SK-N-SH (cell line): Measurements from ENCODE around the gene SETBP1. TPM values are rescaled to one million over a fixed set of nuclear protein-coding genes. Genes with fewer than 3 reads are reported as not detected.

Experiments
- CTCF ChIA-PET: fragments of 300-600, 350-600 bp; formaldehyde crosslinking; extraction: SDS; loops from one replicate; lab custom pipeline; 2021; lab: Yijun Ruan, JAX
- POLR2A ChIA-PET: fragments of 350-600 bp; sonication (Branson Sonifier 250); formaldehyde crosslinking; extraction: SDS; loops from one replicate; lab custom pipeline; 2020; ENCODE audit warnings: antibody characterized with exemption, inconsistent platforms; lab: Yijun Ruan, JAX
- DNase-seq: peaks from one replicate; pipeline ENCODE4 v3.0.0; 2012
- H2AFZ ChIP-seq: fragments of 200-600 bp; sonication (generic); 2 replicates; pipeline ENCODE4 v1.8.1; 2016; ENCODE audit warnings: antibody characterized with exemption, mild to moderate bottlenecking, low read depth
- H3F3A ChIP-seq: fragments of 200-600 bp; sonication (generic); replicated peaks from 2 replicates; pipeline ENCODE3; 2016; ENCODE audit warnings: antibody characterized with exemption, mild to moderate bottlenecking; ENCODE audit not compliant: insufficient read depth
- H3K27ac ChIP-seq, 2 experiments: fragments of 200-500 bp in 1 of 2; fragments of 200-600 bp in 1 of 2; sonication (Bioruptor generic) in 1 of 2; sonication (generic), shearing (Covaris generic) in 1 of 2; 2 replicates each; pipeline versions ENCODE4 v1.5.1 to v1.6.1; 2014 to 2016; ENCODE audit warnings: low read depth in 2 of 2, inconsistent platforms in 1 of 2, low read length in 1 of 2, mild to moderate bottlenecking in 1 of 2, mixed read lengths in 1 of 2
- H3K27me3 ChIP-seq: fragments of 200-600 bp; sonication (generic), shearing (Covaris generic); 2 replicates; pipeline ENCODE4 v1.6.1; 2016; ENCODE audit warnings: mixed run types; ENCODE audit not compliant: insufficient read depth
- H3K36me3 ChIP-seq, 2 experiments: fragments of 200-500 bp in 1 of 2; fragments of 200-600 bp in 1 of 2; sonication (Bioruptor generic) in 1 of 2; sonication (generic) in 1 of 2; replicated peaks in 1 of 2; 2 replicates each; pipeline versions ENCODE3 to v1.5.1; 2014 to 2016; ENCODE audit warnings: low read length in 1 of 2, mild to moderate bottlenecking in 1 of 2; ENCODE audit not compliant: insufficient read depth in 2 of 2, control insufficient read depth in 1 of 2
- H3K4me1 ChIP-seq, 2 experiments: fragments of 200-500 bp in 1 of 2; fragments of 200-600 bp in 1 of 2; sonication (Bioruptor generic) in 1 of 2; sonication (generic), shearing (Covaris generic) in 1 of 2; 2 replicates each; pipeline versions ENCODE4 v1.5.1 to v1.6.1; 2014 to 2016; ENCODE audit warnings: low read depth in 1 of 2, low read length in 1 of 2, mixed run types in 1 of 2; ENCODE audit not compliant: insufficient read depth in 2 of 2, control insufficient read depth in 1 of 2
- H3K4me2 ChIP-seq: fragments of 200-600 bp; sonication (generic), shearing (Covaris generic); 2 replicates; pipeline ENCODE4 v1.6.1; 2017; ENCODE audit warnings: mixed run types
- H3K4me3 ChIP-seq, 2 experiments: fragments of 200-500 bp in 1 of 2; fragments of 200-600 bp in 1 of 2; sonication (Bioruptor generic) in 1 of 2; sonication (generic), shearing (Covaris generic) in 1 of 2; 2 replicates each; pipeline versions ENCODE4 v1.5.1 to v1.8.1; 2014 to 2016; ENCODE audit warnings: low read depth in 2 of 2, inconsistent platforms in 1 of 2, low read length in 1 of 2, mild to moderate bottlenecking in 1 of 2, mixed read lengths in 1 of 2, moderate library complexity in 1 of 2
- H3K79me2 ChIP-seq: fragments of 200-600 bp; sonication (generic); 2 replicates; pipeline ENCODE4 v1.8.1; 2017; ENCODE audit warnings: mild to moderate bottlenecking; ENCODE audit not compliant: insufficient read depth
- H3K9ac ChIP-seq: fragments of 200-600 bp; sonication (generic); 2 replicates; pipeline ENCODE4 v1.6.1; 2017; ENCODE audit warnings: mixed run types
- H3K9me2 ChIP-seq: fragments of 200-600 bp; sonication (generic); 2 replicates; pipeline ENCODE4 v1.6.1; 2017; ENCODE audit warnings: mixed run types
- H3K9me3 ChIP-seq: fragments of 200-600 bp; sonication (generic); 2 replicates; pipeline ENCODE4 v1.6.1; 2017; ENCODE audit warnings: mixed run types, mild to moderate bottlenecking, moderate library complexity
- H4K20me1 ChIP-seq: fragments of 200-600 bp; sonication (generic); 2 replicates; pipeline ENCODE4 v1.6.1; 2017; ENCODE audit warnings: mild to moderate bottlenecking, mixed run types; ENCODE audit not compliant: insufficient read depth
- CHD2 ChIP-seq: fragments of 150-350 bp; IDR thresholded peaks from 2 replicates; pipeline ENCODE4 v1.6.1; 2018; ENCODE audit warnings: low read length; ENCODE audit not compliant: partially characterized antibody
- ELF1 ChIP-seq: IDR thresholded peaks from 2 replicates; pipeline ENCODE4 v1.4.0; 2012
- EZH2phosphoT487 ChIP-seq: fragments of 200-600 bp; sonication (generic); IDR thresholded peaks from 2 replicates; pipeline ENCODE4 v1.6.1; 2017; ENCODE audit warnings: low read depth, mixed run types, mild to moderate bottlenecking, antibody characterized with exemption, moderate library complexity, borderline replicate concordance
- GABPA ChIP-seq: IDR thresholded peaks from 2 replicates; pipeline ENCODE4 v1.4.0; 2012; ENCODE audit warnings: low read depth, mild to moderate bottlenecking
- GATA2 ChIP-seq: sonication (generic); formaldehyde crosslinking; IDR thresholded peaks from 2 replicates; pipeline ENCODE4 v1.5.0; 2020; ENCODE audit warnings: mild to moderate bottlenecking, missing genetic modification reagents
- NRF1 ChIP-seq: IDR thresholded peaks from 2 replicates; pipeline ENCODE4 v1.6.1; 2012; ENCODE audit warnings: low read depth, mild to moderate bottlenecking, low read length
- POLR2AphosphoS5 ChIP-seq: IDR thresholded peaks from 2 replicates; pipeline ENCODE4 v1.6.1; 2012; ENCODE audit warnings: low read depth, low read length
- RAD21 ChIP-seq: IDR thresholded peaks from 2 replicates; pipeline ENCODE4 v1.6.1; 2012; ENCODE audit warnings: mild to moderate bottlenecking, low read length
- RCOR1 ChIP-seq: fragments of 150-350 bp; IDR thresholded peaks from 2 replicates; pipeline ENCODE4 v1.6.1; 2017; ENCODE audit warnings: antibody characterized with exemption, low read length
- SIN3A ChIP-seq: IDR thresholded peaks from 2 replicates; pipeline ENCODE4 v1.6.1; 2012; ENCODE audit warnings: low read depth, mild to moderate bottlenecking, low read length, moderate library complexity, borderline replicate concordance
- SMC3 ChIP-seq: IDR thresholded peaks from 2 replicates; pipeline ENCODE4 v1.6.1; 2012; ENCODE audit warnings: low read depth, low read length, improper control_type of control experiment
- TCF12 ChIP-seq: IDR thresholded peaks from 2 replicates; pipeline ENCODE4 v1.4.0; 2012
- YY1 ChIP-seq: IDR thresholded peaks from 2 replicates; pipeline ENCODE4 v1.4.0; 2012; ENCODE audit warnings: low read depth, mild to moderate bottlenecking
- WGBS: methylation state at CpG from one replicate; pipeline ENCODE4 v1.1.6; 2017; ENCODE audit warnings: low lambda C conversion rate; 5-methylcytosine and 5-hydroxymethylcytosine counted together
- polyA plus RNA-seq, 3 experiments: library from polyadenylated mRNA; depleted of rRNA; stranded (reverse); fragments of >200 nt; gene quantifications; 2 replicates each; pipeline ENCODE4 v1.2.3, GENCODE V29; 2012
- TF ChIP-seq, protein P1 (sequence below): IDR thresholded peaks from 2 replicates; pipeline ENCODE4; 2012
- TF ChIP-seq, protein P2 (sequence below): fragments of 150-350 bp; IDR thresholded peaks from 2 replicates; pipeline ENCODE4 v1.6.1; 2016; ENCODE audit warnings: mild to moderate bottlenecking, low read depth, low read length
- TF ChIP-seq, protein P3 (sequence below): IDR thresholded peaks from 2 replicates; pipeline ENCODE4 v1.4.0; 2012; ENCODE audit warnings: low read depth, borderline replicate concordance
- TF ChIP-seq, protein P4 (sequence below): IDR thresholded peaks from 2 replicates; pipeline ENCODE4 v1.6.1; 2012; ENCODE audit warnings: mild to moderate bottlenecking, low read depth, low read length, moderate library complexity

Gene SETBP1
- polyA plus RNA-seq, 1 of the 3 experiments (the other 2 are of a cell fraction), result 3.0 TPM

DNA sequence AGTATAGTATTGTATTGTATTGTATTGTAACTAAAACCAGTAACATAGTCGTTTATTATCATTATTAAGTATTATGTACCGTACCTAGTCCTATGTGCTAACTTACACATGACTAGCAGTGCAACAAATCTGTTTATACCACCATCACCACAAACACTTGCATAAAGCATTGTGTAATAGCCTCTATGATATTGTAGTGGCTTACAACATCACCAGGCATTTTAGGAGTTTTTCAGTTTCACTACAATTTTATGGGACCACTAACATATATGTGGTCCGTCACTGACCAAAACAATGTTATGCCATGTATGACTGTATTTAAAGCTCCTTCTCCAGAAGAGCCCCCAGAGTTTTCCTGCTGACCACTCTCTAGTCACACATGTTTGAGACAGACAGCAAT lies 306.2 kb downstream of the SETBP1 start:
- no peaks in the 10 kb centered on the region for H3K27me3 ChIP-seq
- no peak overlapping the region for H3K27ac ChIP-seq
- H4K20me1 ChIP-seq, result no peaks in the 10 kb centered on the region
- no peak for DNase-seq
- no peak overlapping the region for H2AFZ ChIP-seq
- peaks cover 5% of the 10 kb centered on the region for H3F3A ChIP-seq
- H3K4me2 ChIP-seq, result no peak overlapping the region
- H3K9me3 ChIP-seq, result peaks cover 6% of the 10 kb centered on the region; the same call in 1 of the 2 replicates
- no peaks in the 10 kb centered on the region for H3K4me1 ChIP-seq
- H3K9ac ChIP-seq, result no peak overlapping the region
- H3K4me3 ChIP-seq, result no peak overlapping the region
- TF ChIP-seq TCF12 (no peak), GATA2 (CRISPR knock-in tag) (no peak), NRF1 (no peak), RAD21 (no peak), YY1 (no peak), ELF1 (no peak), RCOR1 (no peak), POLR2AphosphoS5 (no peak), SMC3 (no peak), SIN3A (no peak), EZH2phosphoT487 (no peak), GABPA (no peak), CHD2 (no peak)
- TF ChIP-seq, protein P1, sequence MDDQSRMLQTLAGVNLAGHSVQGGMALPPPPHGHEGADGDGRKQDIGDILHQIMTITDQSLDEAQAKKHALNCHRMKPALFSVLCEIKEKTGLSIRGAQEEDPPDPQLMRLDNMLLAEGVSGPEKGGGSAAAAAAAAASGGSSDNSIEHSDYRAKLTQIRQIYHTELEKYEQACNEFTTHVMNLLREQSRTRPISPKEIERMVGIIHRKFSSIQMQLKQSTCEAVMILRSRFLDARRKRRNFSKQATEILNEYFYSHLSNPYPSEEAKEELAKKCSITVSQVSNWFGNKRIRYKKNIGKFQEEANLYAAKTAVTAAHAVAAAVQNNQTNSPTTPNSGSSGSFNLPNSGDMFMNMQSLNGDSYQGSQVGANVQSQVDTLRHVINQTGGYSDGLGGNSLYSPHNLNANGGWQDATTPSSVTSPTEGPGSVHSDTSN, result no peak
- TF ChIP-seq, protein P2, sequence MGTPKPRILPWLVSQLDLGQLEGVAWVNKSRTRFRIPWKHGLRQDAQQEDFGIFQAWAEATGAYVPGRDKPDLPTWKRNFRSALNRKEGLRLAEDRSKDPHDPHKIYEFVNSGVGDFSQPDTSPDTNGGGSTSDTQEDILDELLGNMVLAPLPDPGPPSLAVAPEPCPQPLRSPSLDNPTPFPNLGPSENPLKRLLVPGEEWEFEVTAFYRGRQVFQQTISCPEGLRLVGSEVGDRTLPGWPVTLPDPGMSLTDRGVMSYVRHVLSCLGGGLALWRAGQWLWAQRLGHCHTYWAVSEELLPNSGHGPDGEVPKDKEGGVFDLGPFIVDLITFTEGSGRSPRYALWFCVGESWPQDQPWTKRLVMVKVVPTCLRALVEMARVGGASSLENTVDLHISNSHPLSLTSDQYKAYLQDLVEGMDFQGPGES, result no peak
- TF ChIP-seq, protein P3, sequence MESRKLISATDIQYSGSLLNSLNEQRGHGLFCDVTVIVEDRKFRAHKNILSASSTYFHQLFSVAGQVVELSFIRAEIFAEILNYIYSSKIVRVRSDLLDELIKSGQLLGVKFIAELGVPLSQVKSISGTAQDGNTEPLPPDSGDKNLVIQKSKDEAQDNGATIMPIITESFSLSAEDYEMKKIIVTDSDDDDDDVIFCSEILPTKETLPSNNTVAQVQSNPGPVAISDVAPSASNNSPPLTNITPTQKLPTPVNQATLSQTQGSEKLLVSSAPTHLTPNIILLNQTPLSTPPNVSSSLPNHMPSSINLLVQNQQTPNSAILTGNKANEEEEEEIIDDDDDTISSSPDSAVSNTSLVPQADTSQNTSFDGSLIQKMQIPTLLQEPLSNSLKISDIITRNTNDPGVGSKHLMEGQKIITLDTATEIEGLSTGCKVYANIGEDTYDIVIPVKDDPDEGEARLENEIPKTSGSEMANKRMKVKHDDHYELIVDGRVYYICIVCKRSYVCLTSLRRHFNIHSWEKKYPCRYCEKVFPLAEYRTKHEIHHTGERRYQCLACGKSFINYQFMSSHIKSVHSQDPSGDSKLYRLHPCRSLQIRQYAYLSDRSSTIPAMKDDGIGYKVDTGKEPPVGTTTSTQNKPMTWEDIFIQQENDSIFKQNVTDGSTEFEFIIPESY, result no peak
- TF ChIP-seq, protein P4, sequence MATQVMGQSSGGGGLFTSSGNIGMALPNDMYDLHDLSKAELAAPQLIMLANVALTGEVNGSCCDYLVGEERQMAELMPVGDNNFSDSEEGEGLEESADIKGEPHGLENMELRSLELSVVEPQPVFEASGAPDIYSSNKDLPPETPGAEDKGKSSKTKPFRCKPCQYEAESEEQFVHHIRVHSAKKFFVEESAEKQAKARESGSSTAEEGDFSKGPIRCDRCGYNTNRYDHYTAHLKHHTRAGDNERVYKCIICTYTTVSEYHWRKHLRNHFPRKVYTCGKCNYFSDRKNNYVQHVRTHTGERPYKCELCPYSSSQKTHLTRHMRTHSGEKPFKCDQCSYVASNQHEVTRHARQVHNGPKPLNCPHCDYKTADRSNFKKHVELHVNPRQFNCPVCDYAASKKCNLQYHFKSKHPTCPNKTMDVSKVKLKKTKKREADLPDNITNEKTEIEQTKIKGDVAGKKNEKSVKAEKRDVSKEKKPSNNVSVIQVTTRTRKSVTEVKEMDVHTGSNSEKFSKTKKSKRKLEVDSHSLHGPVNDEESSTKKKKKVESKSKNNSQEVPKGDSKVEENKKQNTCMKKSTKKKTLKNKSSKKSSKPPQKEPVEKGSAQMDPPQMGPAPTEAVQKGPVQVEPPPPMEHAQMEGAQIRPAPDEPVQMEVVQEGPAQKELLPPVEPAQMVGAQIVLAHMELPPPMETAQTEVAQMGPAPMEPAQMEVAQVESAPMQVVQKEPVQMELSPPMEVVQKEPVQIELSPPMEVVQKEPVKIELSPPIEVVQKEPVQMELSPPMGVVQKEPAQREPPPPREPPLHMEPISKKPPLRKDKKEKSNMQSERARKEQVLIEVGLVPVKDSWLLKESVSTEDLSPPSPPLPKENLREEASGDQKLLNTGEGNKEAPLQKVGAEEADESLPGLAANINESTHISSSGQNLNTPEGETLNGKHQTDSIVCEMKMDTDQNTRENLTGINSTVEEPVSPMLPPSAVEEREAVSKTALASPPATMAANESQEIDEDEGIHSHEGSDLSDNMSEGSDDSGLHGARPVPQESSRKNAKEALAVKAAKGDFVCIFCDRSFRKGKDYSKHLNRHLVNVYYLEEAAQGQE, result no peak
- POLR2A ChIA-PET, result no interaction called here
- no peaks in the 10 kb centered on the region for H3K79me2 ChIP-seq
- 89% methylated on average over 3 of the region's 3 CpGs for WGBS
- H3K9me2 ChIP-seq, result no peaks in the 10 kb centered on the region
- CTCF ChIA-PET, result no interaction called here
- H3K36me3 ChIP-seq, result peaks cover 0 to 6% of the 10 kb centered on the region in 2 experiments
